Lower leg skin (tissue), 4 donors: ENCODE data around the gene COX6A2. TPM values are rescaled to one million over a fixed set of nuclear protein-coding genes. Genes with fewer than 3 reads are reported as not detected.

Source experiments
- DNase-seq, 2 donors: peaks; one replicate each; pipeline ENCODE4 v3.0.0-alpha.2; 2019; ENCODE audit warnings: low spot score in 2 of 2
- H3K4me3 ChIP-seq: fragments of 200-600 bp; sonication (generic); 2 replicates; pipeline ENCODE4 v1.5.1; 2017; ENCODE audit warnings: mild to moderate bottlenecking, low read depth; ENCODE audit not compliant: poor library complexity, severe bottlenecking
- CTCF ChIP-seq, 3 donors: fragments of 450-650 bp; IDR thresholded peaks; one replicate each; pipeline ENCODE4 v1.5.1; 2016; ENCODE audit warnings: antibody characterized with exemption in 3 of 3, mild to moderate bottlenecking in 3 of 3, moderate library complexity in 2 of 3
- POLR2A ChIP-seq, 2 donors: fragments of 450-650 bp; IDR thresholded peaks; one replicate each; pipeline ENCODE4 v1.6.1; 2016 to 2017; ENCODE audit warnings: antibody characterized with exemption in 2 of 2, mild to moderate bottlenecking in 1 of 2, moderate library complexity in 1 of 2
- WGBS, 2 donors: methylation state at CpG; one replicate each; pipeline ENCODE4 v1.1.5; 2018; 5-methylcytosine and 5-hydroxymethylcytosine counted together
- intact Hi-C: fragments of 100-400 bp; cut with DNase I; formaldehyde crosslinking; loops from one replicate; pipeline ENCODE4 v1.15.0; 2023; ENCODE audit warnings: low total_unique reads
- total RNA-seq, 4 donors: library from RNA; depleted of rRNA; stranded (reverse); fragments of >200 nt; gene quantifications; one replicate each; pipeline ENCODE4 v1.1.0, GENCODE V29; 2016

The COX6A2 gene
- total RNA-seq, 4 donors from 2014 or later: not detected

GRCh38 chr16:31397096-31397660 is 31.0 kb downstream of the COX6A2 start:
- no peak for DNase-seq
- WGBS, 2 donors: 74 to 78% methylated on average over 12 to 18 of the region's 18 CpGs
- intact Hi-C loops: no loop called here
- H3K4me3 ChIP-seq: no peak overlapping the region
- TF ChIP-seq POLR2A (IDR thresholded peaks at IDR 0.05): no peak
- TF ChIP-seq CTCF (IDR thresholded peaks at IDR 0.05): no peak

- 60 to 69% methylated on average over 6 of the region's 6 CpGs for WGBS, 2 donors
- peak in 1 of 2 donors; percentile 40 for DNase-seq
- intact Hi-C loops: no loop called here
- TF ChIP-seq CTCF (IDR thresholded peaks at IDR 0.05): no peak
- TF ChIP-seq POLR2A (IDR thresholded peaks at IDR 0.05): no peak
- H3K4me3 ChIP-seq: no peak overlapping the region
Observed at GRCh38 chr16:31395647-31396046, 32.5 kb downstream of the COX6A2 start.

- H3K4me3 ChIP-seq: no peak within 1 kb of the TSS
- 61 to 64% methylated on average over 5 of the region's 5 CpGs for WGBS, 2 donors
- intact Hi-C loops: no loop called here
- DNase-seq: no peak
- no peak for TF ChIP-seq CTCF (IDR thresholded peaks at IDR 0.05)
- TF ChIP-seq POLR2A (IDR thresholded peaks at IDR 0.05): no peak
Observed at GRCh38 chr16:31393056-31393455, 35.1 kb downstream of the COX6A2 start, which contains the start of gene ITGAD. TSS of gene ITGAD (plus strand) at chr16:31393335. CDS start at chr16:31393361, 26 bp downstream.

- intact Hi-C loops: no loop called here
- H3K4me3 ChIP-seq: no peak overlapping the region
- DNase-seq: no peak
- TF ChIP-seq CTCF (IDR thresholded peaks at IDR 0.05) (no peak), POLR2A (IDR thresholded peaks at IDR 0.05) (no peak)
- 58 to 67% methylated on average over 6 of the region's 6 CpGs for WGBS, 2 donors
Observed at GRCh38 chr16:31390504-31391041, 37.6 kb downstream of the COX6A2 start.

- TF ChIP-seq POLR2A (IDR thresholded peaks at IDR 0.05) (no peak), CTCF (IDR thresholded peaks at IDR 0.05) (no peak)
- no peak overlapping the region for H3K4me3 ChIP-seq
- no peak for DNase-seq
- intact Hi-C loops: loop anchor here (10.0 kb wide), 1 partner anchor 56 kb away; the partner anchor contains the start of gene ZNF843
- WGBS, 2 donors: 69 to 70% methylated on average over 2 of the region's 2 CpGs
Observed at GRCh38 chr16:31388535-31388934, 39.6 kb downstream of the COX6A2 start.
